HG03378 (cell line): ENCODE results near the gene CWC27.
"Not testable (repeated sequence)": the region's sequence is repeated elsewhere in the genome, so short reads cannot be mapped to it uniquely, and the experiment has no call there.

Experiments
- ATAC-seq: cut with Tn5 transposase; IDR thresholded peaks from one replicate; pipeline ENCODE4 v1.9.1; 2021; ENCODE audit warnings: mild to moderate bottlenecking, moderate library complexity; ENCODE audit not compliant: unreplicated experiment

CWC27 gene

DNA sequence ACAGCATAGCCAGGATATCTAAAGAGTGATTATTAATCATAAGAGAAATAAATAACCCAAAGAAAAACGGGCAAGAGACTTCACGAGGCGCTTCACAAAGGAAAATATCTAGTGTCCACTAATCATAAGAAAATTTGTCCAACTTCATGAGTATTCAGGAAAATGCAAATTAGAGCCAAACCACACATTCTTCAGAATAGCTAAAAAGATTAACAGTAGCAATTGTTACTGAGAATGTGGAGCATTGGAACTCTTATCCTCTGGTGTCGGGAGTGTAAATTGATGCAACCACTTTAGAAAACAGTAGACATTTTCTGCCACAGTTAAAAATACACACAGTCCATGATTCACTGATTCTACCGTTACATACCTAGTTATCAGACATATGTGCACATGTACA, 145.7 kb downstream of the CWC27 start:
- ATAC-seq: no peak

DNA sequence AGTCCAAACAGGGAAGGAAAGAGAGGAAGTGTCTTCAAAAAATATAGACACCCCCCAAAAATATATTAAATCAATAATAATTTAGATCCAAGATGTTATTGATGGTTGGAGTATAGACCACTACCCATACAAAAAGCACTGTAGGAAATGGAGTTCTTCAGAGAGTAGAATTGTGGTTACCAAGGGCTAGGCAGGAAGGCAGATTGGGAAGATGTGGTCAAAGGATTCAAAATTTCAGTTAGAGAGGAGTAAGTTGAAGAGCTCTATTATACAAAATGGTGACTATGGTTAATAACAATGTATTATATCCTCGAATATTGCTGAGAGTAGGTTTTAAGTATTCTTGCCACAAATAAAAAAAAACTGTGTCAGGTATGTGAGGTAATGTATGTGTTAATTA, 149.4 kb downstream of the CWC27 start:
- ATAC-seq: no peak

DNA sequence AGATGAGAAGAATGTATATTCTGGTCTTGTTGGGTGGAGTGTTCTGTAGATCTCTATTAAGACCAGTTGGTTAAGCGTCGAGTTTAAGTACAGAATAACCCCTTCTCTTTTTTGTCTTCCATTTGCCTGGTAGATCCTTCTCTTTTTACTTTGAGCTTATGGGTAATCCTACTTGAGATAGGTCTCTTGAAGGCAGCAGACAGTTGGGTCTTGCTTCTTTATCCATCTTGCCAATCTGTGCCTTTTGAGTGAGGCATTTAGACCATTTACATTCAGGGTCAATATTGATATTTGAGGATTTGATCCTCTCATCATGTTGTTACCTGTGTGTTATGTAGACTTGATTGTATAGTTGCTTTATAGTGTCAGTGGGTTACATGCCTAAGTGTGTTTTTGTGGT, 152.7 kb downstream of the CWC27 start:
- no peak for ATAC-seq

DNA sequence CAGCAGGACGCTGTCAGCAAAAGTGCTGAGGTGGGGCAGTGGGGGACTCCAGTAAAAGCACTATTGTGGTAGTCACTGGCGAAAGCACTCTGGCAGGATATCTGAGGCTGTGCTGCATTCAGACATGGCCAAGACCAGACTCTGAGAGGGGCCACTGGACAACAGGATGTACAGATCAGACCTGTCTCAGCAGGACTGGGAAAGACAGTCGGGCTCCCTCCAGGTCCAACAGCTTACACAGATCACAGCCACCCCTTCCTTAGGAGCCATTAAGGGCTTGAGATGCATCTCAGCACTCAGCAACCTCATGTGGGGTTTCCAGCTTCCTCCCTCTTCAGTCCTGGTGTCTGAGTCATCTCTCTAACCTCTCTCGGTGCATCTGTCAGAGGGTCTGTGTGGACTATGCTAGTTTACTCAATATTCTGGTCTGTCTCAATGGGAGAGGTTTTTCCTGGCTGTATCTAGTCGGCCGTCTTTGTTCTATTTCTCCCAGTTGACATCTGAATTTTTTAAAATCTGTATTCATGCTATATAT, 154.5 kb downstream of the CWC27 start:
- no peak for ATAC-seq

DNA sequence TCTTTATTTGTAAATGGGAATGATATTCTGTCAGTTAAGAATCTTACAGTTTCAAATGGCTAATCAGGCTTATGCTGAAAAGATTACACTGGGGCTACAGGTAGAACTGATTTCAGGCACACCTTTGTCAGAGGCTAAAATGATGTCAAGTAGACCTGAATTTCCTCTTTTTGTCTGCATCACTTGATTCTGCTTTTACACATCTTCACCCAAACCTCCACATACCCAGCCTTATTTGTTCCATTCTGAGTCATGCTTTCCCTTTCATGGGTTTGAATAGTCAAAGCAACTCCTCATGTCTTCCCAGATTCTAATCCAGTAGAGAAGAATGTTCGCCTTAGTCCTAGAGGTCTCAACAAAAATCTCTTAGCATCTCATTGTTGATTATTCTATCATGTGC, 156.4 kb downstream of the CWC27 start:
- peak; percentile 62 for ATAC-seq

DNA sequence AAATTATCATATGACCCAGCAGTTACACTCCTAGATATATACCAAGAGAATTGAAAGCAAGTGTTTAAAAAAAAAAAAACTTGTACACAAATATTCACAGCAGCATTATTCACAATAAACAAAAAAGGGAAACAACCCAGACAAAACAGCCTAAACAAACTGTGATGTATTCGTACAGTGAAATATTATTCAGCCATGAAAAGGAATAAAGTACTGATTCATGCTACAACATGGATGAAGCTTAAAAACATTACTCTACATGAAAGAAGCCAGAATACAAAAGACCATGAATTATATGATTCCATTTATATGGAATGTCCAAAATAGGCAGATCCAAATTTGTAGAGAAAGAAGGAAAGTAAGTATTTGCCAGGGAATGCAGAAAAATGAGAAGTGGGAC, 161.1 kb downstream of the CWC27 start:
- no peak for ATAC-seq

DNA sequence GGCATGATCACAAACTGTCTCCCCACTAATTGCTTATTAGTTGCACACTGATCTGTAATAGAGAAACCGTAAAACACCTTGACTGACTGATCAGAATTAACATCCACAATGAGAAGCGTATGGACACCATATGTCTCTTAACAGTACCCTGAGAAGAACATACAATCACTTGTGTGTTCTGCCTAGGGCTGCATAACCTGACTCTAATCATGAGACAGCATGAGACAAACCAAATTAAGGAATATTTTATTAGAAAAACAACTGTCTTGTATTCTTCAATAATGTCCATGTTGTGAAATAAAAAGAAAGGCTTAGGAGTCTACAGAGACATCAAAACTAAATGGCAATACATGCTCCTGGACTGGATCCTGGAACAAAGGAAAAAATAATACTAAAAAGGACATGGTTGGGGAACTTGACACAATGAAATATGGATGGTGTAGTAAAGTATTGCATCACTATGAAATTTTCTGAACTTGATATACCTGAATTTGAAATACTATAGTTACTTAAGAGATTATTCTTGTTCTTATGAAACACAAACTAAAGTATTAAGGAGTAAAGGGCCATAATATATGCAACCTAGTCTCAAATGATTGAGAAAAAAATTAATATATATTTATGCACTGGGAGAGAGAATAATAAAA, 162.1 kb downstream of the CWC27 start:
- no peak for ATAC-seq

DNA sequence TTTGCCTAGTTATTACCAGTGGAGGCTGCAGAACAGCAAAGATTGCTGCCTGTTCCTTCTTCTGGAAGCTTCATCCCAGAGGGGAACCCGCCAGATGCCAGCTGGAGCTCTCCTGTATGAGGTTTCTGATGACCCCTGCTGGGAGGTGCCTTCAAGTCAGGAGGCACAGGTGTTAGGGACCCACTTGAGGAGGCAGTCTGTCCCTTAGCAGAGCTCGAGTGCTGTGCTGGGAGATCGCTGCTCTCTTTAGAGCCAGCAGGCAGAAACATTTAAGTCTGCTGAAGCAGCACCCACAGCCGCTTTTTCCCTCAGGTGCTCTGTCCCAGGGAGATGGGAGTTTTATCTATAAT, 170.7 kb downstream of the CWC27 start:
- ATAC-seq: not testable (repeated sequence)

DNA sequence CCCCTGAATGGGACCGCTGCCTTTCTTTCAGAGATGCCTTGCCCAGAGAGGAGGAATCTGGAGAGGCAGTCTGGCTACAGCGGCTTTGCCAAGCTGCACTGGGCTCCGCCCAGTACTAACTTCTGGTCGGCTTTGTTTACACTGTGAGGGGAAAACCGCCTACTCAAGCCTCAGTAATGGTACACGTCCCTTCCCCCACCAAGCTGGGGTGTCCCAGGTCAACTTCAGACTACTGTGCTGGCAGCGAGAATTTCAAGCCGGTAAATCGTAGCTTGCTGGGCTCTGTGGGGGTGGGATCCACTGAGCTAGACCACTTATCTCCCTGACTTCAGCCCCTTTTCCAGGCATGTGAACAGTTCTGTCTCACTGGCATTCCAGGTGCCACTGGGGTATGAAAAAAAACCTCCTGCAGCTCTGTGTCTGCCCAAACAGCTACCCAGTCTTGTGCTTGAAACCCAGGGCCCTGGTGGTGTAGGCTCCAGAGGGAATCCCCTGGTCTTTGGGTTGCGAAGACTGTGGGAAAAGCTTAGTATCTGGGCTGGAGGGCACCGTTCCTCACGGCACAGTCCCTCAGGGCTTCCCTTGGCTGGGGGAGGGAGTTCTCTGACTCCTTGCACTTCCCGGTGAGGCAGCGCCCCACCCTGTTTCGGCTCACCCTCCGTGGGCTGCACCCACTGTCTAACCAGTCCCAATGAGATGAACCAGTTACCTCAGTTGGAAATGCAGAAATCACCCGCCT, 171.2 kb downstream of the CWC27 start:
- ATAC-seq: no peak

DNA sequence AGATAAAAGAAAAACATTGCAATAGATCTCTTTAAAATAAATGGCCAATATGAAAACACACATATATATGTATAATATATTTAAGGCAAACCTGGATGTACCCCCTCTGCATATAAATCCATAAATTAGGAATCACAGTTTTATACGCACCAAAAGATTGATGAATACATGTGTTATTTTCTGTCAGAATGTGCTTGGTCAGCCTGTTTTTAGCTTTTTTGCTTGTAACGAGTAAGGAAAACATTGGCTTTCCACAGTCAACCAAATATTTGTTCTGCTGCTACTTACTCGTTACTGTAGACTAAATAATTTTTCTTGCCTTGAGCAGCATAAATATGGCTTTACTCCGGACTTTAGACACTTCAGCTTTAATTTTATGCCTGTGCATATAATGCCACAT, 173.7 kb downstream of the CWC27 start:
- ATAC-seq: no peak

DNA sequence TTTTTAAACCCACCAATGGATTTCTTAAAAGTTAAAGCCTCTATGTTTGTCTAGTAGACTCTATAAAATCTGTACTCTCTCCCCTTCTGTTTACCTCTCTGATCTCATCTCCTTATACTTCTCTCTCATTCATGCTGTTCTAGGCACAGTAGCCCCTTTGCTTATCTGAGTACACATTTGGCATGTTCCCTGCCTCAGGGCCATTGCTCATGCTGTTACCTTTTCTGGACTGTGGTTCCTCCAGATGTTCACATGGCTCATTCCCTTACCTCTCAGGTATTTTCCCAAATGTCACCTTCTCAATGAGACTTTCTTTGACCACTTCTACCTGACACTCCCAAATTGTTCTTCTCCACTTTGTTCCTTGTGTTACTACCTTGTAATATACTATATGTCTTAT, 176.1 kb downstream of the CWC27 start:
- no peak for ATAC-seq

DNA sequence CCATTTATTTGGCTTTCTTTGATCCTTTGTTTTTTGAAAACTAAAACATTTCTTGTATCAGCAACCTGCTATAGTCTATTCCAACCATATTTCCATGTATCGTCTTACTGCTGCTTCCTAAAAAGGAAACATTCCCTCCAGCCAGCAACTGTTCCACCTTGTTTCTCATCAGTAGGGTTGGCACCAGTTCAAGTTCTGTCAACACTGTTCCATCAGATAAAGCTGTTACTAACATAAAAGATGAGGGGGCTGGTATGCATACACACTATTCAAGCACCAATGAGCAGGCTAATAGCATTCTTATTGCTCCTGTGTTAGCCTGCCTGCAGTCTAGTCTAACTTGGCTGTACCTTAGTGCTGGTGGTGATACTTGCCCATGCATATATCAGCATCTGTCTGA, 178.3 kb downstream of the CWC27 start:
- ATAC-seq: no peak

DNA sequence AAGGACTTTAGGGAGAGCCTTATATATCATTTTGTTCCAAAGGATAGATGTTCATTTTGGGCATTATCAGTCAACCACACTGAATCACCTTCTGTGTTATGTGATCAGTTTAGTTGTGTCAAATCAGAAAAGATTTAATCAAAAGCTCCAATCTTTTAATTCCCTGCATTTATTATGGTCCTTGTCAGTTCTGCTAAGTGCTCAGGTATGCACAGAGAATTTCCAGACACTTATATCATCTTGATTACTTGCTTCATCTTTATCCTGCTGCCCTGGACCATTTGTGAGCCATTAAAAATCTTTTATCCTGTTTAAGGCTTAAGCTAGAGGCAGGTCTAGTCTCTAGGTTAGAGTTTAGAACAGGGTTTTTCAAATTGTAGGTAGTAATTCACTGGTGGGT, 179.1 kb downstream of the CWC27 start:
- no peak for ATAC-seq

DNA sequence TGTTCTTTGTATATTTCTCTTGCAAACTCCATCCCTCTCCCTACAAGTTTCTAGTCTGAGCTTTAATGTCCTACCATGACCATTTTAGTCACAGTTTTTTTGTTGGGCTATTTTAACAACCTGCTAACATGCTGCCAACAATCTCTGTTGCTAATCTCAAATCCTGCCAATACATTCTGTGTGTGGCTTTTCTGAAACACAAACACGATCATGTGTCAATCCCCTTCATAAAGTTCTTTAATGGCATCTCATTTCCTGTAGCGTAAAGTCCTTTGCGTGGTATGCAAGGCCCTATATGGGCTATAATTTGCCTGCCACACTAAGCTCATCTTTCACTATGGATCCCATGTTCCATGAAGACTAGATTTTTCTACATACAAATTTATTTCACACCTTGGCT, 180.6 kb downstream of the CWC27 start:
- ATAC-seq: no peak

DNA sequence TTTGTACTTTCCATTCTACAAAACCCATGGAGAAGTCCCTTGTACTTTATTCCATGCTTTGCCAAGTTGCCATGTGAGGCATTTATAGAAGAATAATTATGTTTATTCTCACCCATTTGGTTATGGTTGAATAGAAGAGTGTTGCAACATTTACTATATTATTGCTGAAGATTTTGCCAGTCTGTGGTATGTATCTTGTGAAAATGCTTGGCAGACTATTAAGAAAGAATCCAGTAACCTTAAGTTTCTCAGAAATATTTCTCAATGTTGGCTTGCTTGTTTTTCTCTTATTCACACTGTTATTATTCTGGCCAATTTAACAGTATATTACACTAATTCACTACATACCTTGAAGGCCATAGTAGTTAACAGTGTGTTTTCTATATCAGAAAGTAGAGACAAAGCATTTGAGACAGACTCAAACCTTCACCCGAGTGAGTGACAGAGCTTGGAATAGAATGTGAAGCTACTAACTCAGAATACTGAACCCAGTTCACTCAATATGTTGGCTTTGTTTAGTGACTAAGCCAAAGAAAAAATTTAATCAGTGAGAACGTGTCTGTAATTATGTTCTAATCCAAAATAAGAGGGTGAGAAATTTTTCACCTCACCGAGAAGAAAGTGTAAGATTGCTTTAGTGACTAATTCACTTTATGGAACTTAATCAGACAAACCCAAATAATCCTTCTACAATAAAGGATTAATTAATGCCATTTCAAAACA, 184.4 kb downstream of the CWC27 start:
- ATAC-seq: no peak

DNA sequence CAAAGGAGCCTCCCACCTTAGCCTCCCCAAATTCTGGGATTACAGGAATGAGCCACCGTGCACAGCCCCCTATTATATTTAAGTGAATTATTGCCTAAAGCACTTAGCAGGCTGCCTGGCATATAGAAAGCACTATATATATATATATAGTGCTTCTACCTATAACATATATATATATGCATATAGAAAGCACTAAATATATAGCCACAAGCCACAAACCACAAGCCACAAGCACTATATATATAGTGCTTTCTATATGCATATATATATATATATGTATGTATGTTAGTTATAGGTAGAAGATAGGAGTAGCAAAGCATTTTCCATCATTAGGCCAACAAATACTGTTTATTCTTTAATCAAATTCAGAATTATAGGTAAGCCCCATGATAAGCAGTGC, 185.8 kb downstream of the CWC27 start:
- ATAC-seq: no peak

DNA sequence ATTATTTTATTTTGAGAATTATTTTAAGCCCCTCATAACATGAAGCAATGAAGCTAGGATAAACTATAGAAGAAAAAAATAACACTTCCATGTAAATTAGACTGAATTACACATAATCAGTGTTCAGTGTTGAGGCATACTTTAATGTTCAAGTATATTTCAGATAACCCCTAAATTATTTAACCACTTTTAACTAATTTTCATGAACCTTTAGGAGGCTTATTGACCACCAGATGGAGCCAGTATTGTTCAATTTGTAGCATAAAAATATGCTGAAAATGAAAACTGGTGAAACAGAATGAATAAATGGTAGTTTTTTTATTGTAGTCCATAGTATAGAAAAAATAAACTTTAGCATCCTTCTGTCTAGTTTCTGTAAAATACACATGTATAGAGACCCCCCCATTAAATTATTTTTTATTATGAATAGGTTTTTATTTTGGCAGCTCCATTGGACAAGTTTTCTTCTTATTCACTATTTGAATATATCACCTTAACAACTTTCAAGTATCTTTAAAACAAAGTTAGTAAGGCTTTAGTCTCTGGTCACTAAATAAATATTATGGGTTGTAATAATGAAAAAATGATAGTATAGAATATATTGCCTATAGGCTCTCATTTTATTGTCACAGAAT, 190.1 kb downstream of the CWC27 start:
- ATAC-seq: no peak

DNA sequence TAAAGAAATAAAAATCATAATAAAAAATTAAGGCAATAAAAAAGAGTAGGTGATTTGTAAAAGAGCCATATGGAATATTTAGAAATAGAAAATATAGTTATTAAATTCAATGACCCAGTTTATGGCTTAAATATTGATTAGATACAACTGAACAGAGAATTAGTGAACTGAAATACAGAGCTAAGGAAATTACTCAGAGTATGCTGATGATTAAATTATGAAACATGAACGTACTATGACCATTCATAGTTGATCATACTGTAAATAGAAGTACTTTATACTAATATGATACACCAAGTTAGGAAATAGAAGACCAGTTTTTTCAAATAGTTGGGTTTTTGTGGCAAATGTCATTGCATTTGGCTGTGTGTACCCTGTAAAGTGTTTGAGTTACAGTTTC, 194.5 kb downstream of the CWC27 start:
- no peak for ATAC-seq

DNA sequence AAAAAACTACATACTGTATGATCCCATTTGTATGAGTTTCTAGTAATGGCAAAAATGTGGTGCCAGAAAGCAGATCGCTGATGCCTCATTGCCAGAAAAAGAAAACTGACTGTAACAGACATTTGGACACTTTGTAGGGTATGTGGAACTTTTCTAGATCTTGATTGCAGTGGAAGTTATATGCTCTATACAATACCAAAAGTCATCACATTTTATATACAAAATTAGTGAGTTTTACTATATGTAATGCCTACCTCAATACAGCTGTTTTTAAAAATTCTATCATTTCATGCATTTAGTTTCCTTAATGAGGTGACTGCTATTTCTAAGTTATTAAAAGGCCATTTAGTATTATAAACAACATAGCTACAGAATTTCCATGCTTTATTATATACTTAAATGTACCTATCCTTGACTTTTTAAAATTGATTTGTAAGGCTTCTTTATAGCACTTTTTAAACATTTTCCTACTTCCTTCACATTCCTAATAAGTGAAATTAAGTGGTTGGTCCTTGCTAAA, 199.9 kb downstream of the CWC27 start:
- no peak for ATAC-seq

DNA sequence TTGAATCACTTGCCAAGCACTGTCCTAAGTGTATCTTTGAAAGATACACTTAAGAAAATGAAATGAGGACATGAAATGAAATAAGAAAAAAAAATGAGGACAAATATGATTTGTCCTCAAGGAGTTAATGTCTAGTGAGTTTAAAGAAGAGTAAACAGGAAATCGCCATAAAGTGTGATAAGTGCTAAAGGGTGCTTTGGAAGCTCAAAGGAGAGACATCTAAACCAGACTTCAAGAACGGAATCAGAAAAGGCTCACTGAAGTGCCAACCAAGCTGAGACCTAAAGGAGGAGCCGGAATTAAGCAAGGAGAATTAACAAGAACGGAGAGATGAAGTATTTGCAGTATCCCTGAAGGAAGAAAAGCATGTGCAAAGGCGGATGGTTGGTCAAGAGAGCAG, 200.8 kb downstream of the CWC27 start:
- no peak for ATAC-seq

DNA sequence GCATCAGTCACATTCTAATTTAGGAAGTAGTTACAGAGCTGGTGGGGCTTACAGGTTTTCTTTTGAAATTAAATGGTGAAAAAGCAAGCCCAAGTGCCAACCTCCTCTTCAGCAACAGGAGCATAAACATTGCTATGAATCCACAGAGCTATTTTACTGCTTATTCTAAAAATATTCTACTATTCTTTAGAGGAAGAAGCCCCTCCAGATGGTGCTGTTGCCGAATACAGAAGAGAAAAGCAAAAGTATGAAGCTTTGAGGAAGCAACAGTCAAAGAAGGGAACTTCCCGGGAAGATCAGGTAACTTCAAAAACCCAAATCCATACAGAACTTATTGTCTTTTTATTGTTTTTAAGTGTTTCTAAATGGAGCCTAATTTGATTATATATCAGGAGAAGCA, 202.8 kb downstream of the CWC27 start:
- no peak for ATAC-seq
